Gastrocnemius medialis (tissue), 4 donors: Measurements from ENCODE around the gene SLC22A25. TPM values are rescaled to one million over a fixed set of nuclear protein-coding genes. Genes with fewer than 3 reads are reported as not detected.
"Not testable (repeated sequence)": the region's sequence is repeated elsewhere in the genome, so short reads cannot be mapped to it uniquely, and the experiment has no call there.

Source experiments
- ATAC-seq, 2 donors: fragments of 150-250 bp; one replicate each; pipeline ENCODE4 v1.9.1; 2016
- DNase-seq, 2 donors: peaks; one replicate each; pipeline ENCODE4 v3.0.0-alpha.2; 2019
- H3K27ac ChIP-seq, 4 donors: fragments of 200-600 bp; sonication (generic); 1 replicate in 1 of 4; 2 replicates in 3 of 4; pipeline ENCODE4 v1.5.1; 2016 to 2018; ENCODE audit warnings: mild to moderate bottlenecking in 2 of 4, moderate library complexity in 1 of 4
- H3K27me3 ChIP-seq, 3 donors: fragments of 200-600 bp; sonication (generic) in 2 of 3; 1 replicate in 1 of 3; 2 replicates in 2 of 3; pipeline versions ENCODE4 v1.5.1 to v1.6.0; 2016 to 2019; ENCODE audit warnings: mild to moderate bottlenecking in 1 of 3, moderate library complexity in 1 of 3
- H3K36me3 ChIP-seq, 2 donors: fragments of 200-600 bp; sonication (generic) in 1 of 2; one replicate each; pipeline ENCODE4 v1.5.1; 2017 to 2018
- H3K4me1 ChIP-seq, 2 donors: fragments of 200-600 bp; sonication (generic) in 1 of 2; one replicate each; pipeline ENCODE4 v1.5.1; 2016 to 2017; ENCODE audit warnings: mild to moderate bottlenecking in 2 of 2
- H3K4me3 ChIP-seq, 4 donors: fragments of 200-600 bp; sonication (generic) in 3 of 4; 1 replicate in 1 of 4; 2 replicates in 3 of 4; pipeline ENCODE4 v1.5.1; 2016 to 2019; ENCODE audit warnings: mild to moderate bottlenecking in 2 of 4
- H3K9me3 ChIP-seq, 3 donors: fragments of 200-600 bp; sonication (generic) in 2 of 3; 1 replicate in 1 of 3; 2 replicates in 2 of 3; pipeline ENCODE4 v1.5.1; 2016 to 2019
- POLR2A ChIP-seq, 2 donors: fragments of 450-650 bp; IDR thresholded peaks; one replicate each; pipeline ENCODE4 v1.6.1; 2017; ENCODE audit warnings: antibody characterized with exemption in 2 of 2, mild to moderate bottlenecking in 2 of 2, moderate library complexity in 2 of 2
- in situ Hi-C, 4 donors: fragments of 200-750 bp; cut with MboI; loops; one replicate each; pipeline versions ENCODE4 v1.15.0 to v1.8.0; 2017; ENCODE audit warnings: low sequenced_read_pairs in 4 of 4
- intact Hi-C: fragments of 100-400 bp; cut with DNase I; formaldehyde crosslinking; loops from one replicate; pipeline ENCODE4 v1.15.1; 2023; ENCODE audit warnings: low total_unique reads
- total RNA-seq, 4 donors: library from RNA; depleted of rRNA; stranded (reverse); fragments of >200 nt; gene quantifications; one replicate each; pipeline versions ENCODE4 v1.1.0 to v1.2.3, GENCODE V29; 2016
- TF ChIP-seq, protein P1 (sequence below), 5 experiments: fragments of 450-650 bp in 3 of 5; fragments of 200-600 bp in 2 of 5; sonication (generic) in 2 of 5; IDR thresholded peaks in 4 of 5; conservative IDR thresholded peaks in 1 of 5; 1 replicate in 4 of 5; 2 replicates in 1 of 5; pipeline ENCODE4 v1.5.1; 2016 to 2019; ENCODE audit warnings: antibody characterized with exemption in 5 of 5, mild to moderate bottlenecking in 3 of 5, moderate library complexity in 3 of 5

SLC22A25 gene
- total RNA-seq, 4 donors from 2014 or later, result 0.07 TPM; not detected in 3

GRCh38 chr11:63250162-63251050, 7.0 kb upstream of the SLC22A25 start:
- no peak for TF ChIP-seq POLR2A (IDR thresholded peaks at IDR 0.05)
- TF ChIP-seq, protein P1, sequence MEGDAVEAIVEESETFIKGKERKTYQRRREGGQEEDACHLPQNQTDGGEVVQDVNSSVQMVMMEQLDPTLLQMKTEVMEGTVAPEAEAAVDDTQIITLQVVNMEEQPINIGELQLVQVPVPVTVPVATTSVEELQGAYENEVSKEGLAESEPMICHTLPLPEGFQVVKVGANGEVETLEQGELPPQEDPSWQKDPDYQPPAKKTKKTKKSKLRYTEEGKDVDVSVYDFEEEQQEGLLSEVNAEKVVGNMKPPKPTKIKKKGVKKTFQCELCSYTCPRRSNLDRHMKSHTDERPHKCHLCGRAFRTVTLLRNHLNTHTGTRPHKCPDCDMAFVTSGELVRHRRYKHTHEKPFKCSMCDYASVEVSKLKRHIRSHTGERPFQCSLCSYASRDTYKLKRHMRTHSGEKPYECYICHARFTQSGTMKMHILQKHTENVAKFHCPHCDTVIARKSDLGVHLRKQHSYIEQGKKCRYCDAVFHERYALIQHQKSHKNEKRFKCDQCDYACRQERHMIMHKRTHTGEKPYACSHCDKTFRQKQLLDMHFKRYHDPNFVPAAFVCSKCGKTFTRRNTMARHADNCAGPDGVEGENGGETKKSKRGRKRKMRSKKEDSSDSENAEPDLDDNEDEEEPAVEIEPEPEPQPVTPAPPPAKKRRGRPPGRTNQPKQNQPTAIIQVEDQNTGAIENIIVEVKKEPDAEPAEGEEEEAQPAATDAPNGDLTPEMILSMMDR (IDR thresholded peaks at IDR 0.05 in 4 of 5, conservative IDR thresholded peaks at IDR 0.05 in 1 of 5), result no peak
- no peaks in the 10 kb centered on the region for H3K9me3 ChIP-seq
- intact Hi-C loops, result no loop called here
- no peak overlapping the region for H3K4me3 ChIP-seq
- in situ Hi-C loops, result no loop called here
- no peaks in the 10 kb centered on the region for H3K4me1 ChIP-seq
- DNase-seq (no peak), ATAC-seq (no peak)
- H3K36me3 ChIP-seq, result no peaks in the 10 kb centered on the region
- H3K27ac ChIP-seq, result no peak overlapping the region
- no peaks in the 10 kb centered on the region for H3K27me3 ChIP-seq

DNA sequence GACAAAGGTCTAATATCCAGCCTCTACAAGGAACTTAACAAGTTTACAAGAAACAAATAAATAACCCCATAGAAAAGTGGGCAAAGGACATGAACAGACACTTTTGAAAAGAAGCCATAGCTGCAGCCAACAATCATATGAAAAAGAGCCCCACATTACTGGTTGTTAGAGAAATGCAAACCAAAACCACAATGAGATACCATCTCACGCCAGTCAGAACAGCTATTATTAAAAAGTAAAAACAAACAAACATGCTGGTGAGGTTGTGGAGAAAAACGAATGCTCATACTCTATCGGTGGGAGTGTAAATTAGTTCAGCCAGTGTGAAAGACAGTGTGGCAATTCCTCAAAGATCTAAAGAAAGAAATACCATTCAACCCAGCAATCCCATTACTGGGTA, 5.6 kb upstream of the SLC22A25 start:
- no peaks in the 10 kb centered on the region for H3K4me1 ChIP-seq
- no peaks in the 10 kb centered on the region for H3K27me3 ChIP-seq
- H3K9me3 ChIP-seq, result no peaks in the 10 kb centered on the region
- TF ChIP-seq, protein P1 (IDR thresholded peaks at IDR 0.05 in 4 of 5, conservative IDR thresholded peaks at IDR 0.05 in 1 of 5), result no peak
- TF ChIP-seq POLR2A (IDR thresholded peaks at IDR 0.05), result no peak
- DNase-seq, result no peak
- H3K27ac ChIP-seq, result no peak overlapping the region
- H3K36me3 ChIP-seq, result no peaks in the 10 kb centered on the region
- no peak overlapping the region for H3K4me3 ChIP-seq
- ATAC-seq, result no peak
- intact Hi-C loops (no loop called here), in situ Hi-C loops (no loop called here)

- H3K4me1 ChIP-seq, H3K27me3 ChIP-seq, H3K27ac ChIP-seq, intact Hi-C loops, in situ Hi-C loops, H3K36me3 ChIP-seq, ATAC-seq, H3K9me3 ChIP-seq, H3K4me3 ChIP-seq, DNase-seq: not testable (repeated sequence)
Observed at GRCh38 chr11:63247237-63248002, 4.0 kb upstream of the SLC22A25 start.

DNA sequence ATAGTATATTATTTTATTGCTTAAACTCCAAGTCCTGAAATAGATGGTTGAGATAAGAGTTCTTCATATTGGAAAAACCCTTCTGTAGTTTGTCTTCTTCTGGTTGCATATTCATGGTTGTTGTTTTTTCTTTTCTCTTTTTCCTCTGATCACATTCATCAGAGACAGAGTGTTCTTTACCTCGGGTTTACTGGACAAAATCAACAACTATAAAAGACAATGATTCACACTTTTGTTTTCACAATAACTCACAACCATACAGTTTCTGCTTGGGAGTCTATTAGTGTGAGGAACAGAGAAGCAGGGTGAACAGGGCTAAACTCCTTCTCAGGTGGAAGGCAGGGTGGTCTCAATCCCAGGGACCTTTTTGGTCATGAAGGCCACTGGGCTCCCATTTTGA, 2.6 kb upstream of the SLC22A25 start:
- no peak for DNase-seq

More for the DNA sequence above, 2.6 kb upstream of the SLC22A25 start:
- H3K27me3 ChIP-seq, result no peaks in the 10 kb centered on the region
- no peaks in the 10 kb centered on the region for H3K4me1 ChIP-seq
- no peaks in the 10 kb centered on the region for H3K9me3 ChIP-seq
- in situ Hi-C loops (no loop called here), intact Hi-C loops (no loop called here)
- no peaks in the 10 kb centered on the region for H3K36me3 ChIP-seq
- TF ChIP-seq, protein P1 (IDR thresholded peaks at IDR 0.05 in 4 of 5, conservative IDR thresholded peaks at IDR 0.05 in 1 of 5), result no peak
- TF ChIP-seq POLR2A (IDR thresholded peaks at IDR 0.05), result no peak
- H3K27ac ChIP-seq, result no peak overlapping the region
- no peak for ATAC-seq
- no peak overlapping the region for H3K4me3 ChIP-seq
